ENCODE measurements around the gene ZHX3.

Gene ZHX3

GRCh38 chr20:41272339-41272738 lies 45.2 kb downstream of the ZHX3 start:
- no peak for DNase-seq (ENCODE audit: low read depth)
- H3K4me3 ChIP-seq (ENCODE audit: low read depth, low read length) = no peak overlapping the region

GRCh38 chr20:41268917-41269652 lies 48.4 kb downstream of the ZHX3 start:
- DNase-seq (ENCODE audit: low read depth) = no peak
- no peak overlapping the region for H3K4me3 ChIP-seq (ENCODE audit: low read depth, low read length)

- no peak overlapping the region for H3K4me3 ChIP-seq (ENCODE audit: low read depth, low read length)
- no peak for DNase-seq (ENCODE audit: low read depth)
Measured at GRCh38 chr20:41268402-41268801, 49.1 kb downstream of the ZHX3 start.

GRCh38 chr20:41265938-41266337 lies 51.6 kb downstream of the ZHX3 start:
- no peak overlapping the region for H3K4me3 ChIP-seq (ENCODE audit: low read depth, low read length)

GRCh38 chr20:41264819-41265218 lies 52.7 kb downstream of the ZHX3 start:
- H3K4me3 ChIP-seq (ENCODE audit: low read depth, low read length) = no peak overlapping the region
- DNase-seq (ENCODE audit: low read depth) = no peak

More at GRCh38 chr20:41265938-41266337, 51.6 kb downstream of the ZHX3 start:
- DNase-seq (ENCODE audit: low read depth) = no peak

- DNase-seq (ENCODE audit: low read depth) = no peak
- no peak overlapping the region for H3K4me3 ChIP-seq (ENCODE audit: low read depth, low read length)
Measured at GRCh38 chr20:41261790-41262717, 55.5 kb downstream of the ZHX3 start.

- no peak overlapping the region for H3K4me3 ChIP-seq (ENCODE audit: low read depth, low read length)
- DNase-seq (ENCODE audit: low read depth) = no peak
Measured at GRCh38 chr20:41261260-41261659, 56.3 kb downstream of the ZHX3 start.

- no peak for DNase-seq (ENCODE audit: low read depth)
- H3K4me3 ChIP-seq (ENCODE audit: low read depth, low read length) = no peak overlapping the region
Measured at GRCh38 chr20:41260734-41261220, 56.8 kb downstream of the ZHX3 start.

- no peak overlapping the region for H3K4me3 ChIP-seq (ENCODE audit: low read depth, low read length)
Measured at GRCh38 chr20:41259309-41259708, 58.2 kb downstream of the ZHX3 start.

GRCh38 chr20:41258474-41258873 lies 59.1 kb downstream of the ZHX3 start:
- no peak overlapping the region for H3K4me3 ChIP-seq (ENCODE audit: low read depth, low read length)
- no peak for DNase-seq (ENCODE audit: low read depth)

More at GRCh38 chr20:41259309-41259708, 58.2 kb downstream of the ZHX3 start:
- DNase-seq (ENCODE audit: low read depth) = no peak

- DNase-seq (ENCODE audit: low read depth) = no peak
- no peak overlapping the region for H3K4me3 ChIP-seq (ENCODE audit: low read depth, low read length)
Measured at GRCh38 chr20:41256516-41256915, 61.0 kb downstream of the ZHX3 start.

- no peak for DNase-seq (ENCODE audit: low read depth)
Measured at GRCh38 chr20:41255655-41256054, 61.9 kb downstream of the ZHX3 start.

GRCh38 chr20:41249411-41250281 lies 67.9 kb downstream of the ZHX3 start:
- H3K4me3 ChIP-seq (ENCODE audit: low read depth, low read length) = no peak overlapping the region
- peak; percentile 88 for DNase-seq (ENCODE audit: low read depth)

More at GRCh38 chr20:41255655-41256054, 61.9 kb downstream of the ZHX3 start:
- no peak overlapping the region for H3K4me3 ChIP-seq (ENCODE audit: low read depth, low read length)

GRCh38 chr20:41248368-41249024 lies 69.0 kb downstream of the ZHX3 start:
- DNase-seq (ENCODE audit: low read depth) = peak; percentile 95
- peak overlapping the region; percentile 18 for H3K4me3 ChIP-seq (ENCODE audit: low read depth, low read length)

- no peak for DNase-seq (ENCODE audit: low read depth)
- H3K4me3 ChIP-seq (ENCODE audit: low read depth, low read length) = peak overlapping the region; percentile 18
Measured at GRCh38 chr20:41247523-41248367, 69.8 kb downstream of the ZHX3 start.

GRCh38 chr20:41245086-41245707 lies 72.3 kb downstream of the ZHX3 start:
- H3K4me3 ChIP-seq (ENCODE audit: low read depth, low read length) = no peak overlapping the region
- no peak for DNase-seq (ENCODE audit: low read depth)

GRCh38 chr20:41242807-41243206 lies 74.7 kb downstream of the ZHX3 start:
- no peak for DNase-seq (ENCODE audit: low read depth)
- no peak overlapping the region for H3K4me3 ChIP-seq (ENCODE audit: low read depth, low read length)

- DNase-seq (ENCODE audit: low read depth) = no peak
- no peak overlapping the region for H3K4me3 ChIP-seq (ENCODE audit: low read depth, low read length)
Measured at GRCh38 chr20:41242352-41242751, 75.2 kb downstream of the ZHX3 start.
